Measurements from ENCODE around the gene MTIF2.
"Not testable (repeated sequence)": the region's sequence is repeated elsewhere in the genome, so short reads cannot be mapped to it uniquely, and the experiment has no call there.

The MTIF2 gene, protein sequence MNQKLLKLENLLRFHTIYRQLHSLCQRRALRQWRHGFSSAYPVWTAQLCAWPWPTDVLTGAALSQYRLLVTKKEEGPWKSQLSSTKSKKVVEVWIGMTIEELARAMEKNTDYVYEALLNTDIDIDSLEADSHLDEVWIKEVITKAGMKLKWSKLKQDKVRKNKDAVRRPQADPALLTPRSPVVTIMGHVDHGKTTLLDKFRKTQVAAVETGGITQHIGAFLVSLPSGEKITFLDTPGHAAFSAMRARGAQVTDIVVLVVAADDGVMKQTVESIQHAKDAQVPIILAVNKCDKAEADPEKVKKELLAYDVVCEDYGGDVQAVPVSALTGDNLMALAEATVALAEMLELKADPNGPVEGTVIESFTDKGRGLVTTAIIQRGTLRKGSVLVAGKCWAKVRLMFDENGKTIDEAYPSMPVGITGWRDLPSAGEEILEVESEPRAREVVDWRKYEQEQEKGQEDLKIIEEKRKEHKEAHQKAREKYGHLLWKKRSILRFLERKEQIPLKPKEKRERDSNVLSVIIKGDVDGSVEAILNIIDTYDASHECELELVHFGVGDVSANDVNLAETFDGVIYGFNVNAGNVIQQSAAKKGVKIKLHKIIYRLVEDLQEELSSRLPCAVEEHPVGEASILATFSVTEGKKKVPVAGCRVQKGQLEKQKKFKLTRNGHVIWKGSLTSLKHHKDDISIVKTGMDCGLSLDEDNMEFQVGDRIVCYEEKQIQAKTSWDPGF

DNA sequence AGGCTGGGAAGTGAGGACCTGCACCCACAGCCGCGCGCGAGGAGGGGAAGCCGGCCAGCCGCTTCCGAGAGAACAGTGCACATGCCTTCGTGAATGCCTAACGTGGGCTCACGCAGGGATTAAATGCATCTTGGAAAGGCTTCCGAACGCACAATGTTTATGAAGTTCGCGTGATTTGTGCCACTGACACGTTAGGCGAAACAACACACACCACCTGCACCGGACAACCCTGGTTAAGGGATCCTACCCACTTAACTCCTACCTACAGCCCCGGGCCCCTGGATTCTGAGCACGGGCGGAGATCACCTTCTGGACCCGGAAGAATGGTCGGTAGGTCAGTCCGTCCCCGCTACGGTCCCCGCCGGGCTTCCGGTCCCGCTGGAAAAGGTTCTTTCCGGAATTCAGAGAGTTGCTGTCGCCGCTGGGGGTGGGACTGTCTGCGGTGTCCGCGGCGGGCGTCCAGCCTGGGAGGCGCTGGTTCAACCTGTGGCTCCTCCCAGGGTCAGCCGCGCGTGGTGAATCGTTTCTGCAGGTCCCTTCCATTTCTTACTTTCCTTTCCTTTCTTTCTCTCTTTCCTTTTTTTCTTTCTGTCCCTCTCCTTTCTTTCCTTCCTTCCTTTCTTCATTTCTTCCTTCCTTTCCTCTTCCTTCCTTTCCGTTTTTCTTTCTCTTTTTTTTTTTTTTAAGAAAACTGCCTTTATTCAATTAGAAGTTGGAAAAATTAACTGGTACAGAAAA is at the start of gene MTIF2:
TSS of gene MTIF2 (minus strand) at position 325 of the 738 bp plus-strand sequence. CDS start 5,373 bp downstream, outside the sequence.
- peak; percentile 74 for DNase-seq (ENCODE audit: low read depth)
- H3K4me3 ChIP-seq (ENCODE audit: low read depth, low read length): peak within 1 kb of the TSS; percentile 85

DNA sequence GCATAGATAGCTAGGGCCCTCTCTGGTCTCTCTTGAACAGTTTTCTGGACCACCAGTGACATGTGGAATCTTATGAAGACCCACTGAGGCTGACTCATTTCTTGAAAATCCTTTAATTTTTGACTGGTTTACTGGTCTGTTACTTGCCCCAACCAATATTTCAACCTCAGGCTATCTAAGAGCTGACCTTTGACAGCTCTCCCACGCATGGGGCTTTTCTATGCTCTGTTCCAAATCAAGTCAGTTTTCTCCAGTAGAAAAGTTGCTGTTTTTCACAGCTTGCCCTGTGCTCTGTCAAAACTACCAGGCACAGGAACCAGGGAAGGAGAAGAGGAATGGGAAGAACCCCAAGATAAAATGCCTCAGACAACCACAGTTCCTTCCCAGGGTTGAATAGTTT is 46.0 kb upstream of the MTIF2 start:
- no peak overlapping the region for H3K4me3 ChIP-seq (ENCODE audit: low read depth, low read length)
- DNase-seq (ENCODE audit: low read depth): no peak

DNA sequence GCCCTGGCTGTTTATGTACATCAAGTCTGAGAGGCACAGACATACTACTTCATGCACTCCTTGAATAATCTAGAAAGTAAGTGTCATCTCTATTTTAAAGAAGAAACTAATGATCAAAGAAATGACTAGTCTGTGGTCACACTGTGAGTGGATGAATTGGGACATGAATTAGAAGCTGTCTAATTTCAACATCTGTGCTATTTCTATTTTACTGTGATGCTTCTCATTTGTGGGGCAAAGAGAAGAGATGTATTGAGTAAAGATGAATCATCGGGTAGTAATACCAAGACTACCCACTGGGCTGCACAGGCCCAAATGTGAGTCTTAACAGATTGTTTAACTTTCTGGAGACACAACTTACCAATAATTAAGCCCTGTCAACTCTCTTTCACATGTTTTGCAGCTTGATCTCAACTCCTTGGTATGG is 42.4 kb upstream of the MTIF2 start:
- peak; percentile 31 for DNase-seq (ENCODE audit: low read depth)
- H3K4me3 ChIP-seq (ENCODE audit: low read depth, low read length): no peak overlapping the region

DNA sequence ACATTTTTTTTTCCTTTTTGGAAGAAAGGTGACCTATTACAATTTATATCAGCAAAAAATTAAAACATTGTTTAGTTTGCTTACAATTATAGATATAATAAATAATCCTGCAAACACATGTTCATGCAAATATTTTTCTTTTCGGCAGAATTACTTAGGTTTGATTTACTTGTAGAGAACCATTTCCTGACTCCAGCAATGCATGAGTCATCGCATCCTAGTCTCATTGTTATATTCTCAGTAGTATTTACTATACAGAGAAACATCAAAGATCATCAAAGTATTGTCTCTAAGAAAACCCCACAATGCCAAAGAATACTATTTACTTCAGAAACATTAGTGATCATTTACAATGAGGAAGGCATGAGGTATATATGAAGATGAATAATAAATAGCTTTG is 40.4 kb upstream of the MTIF2 start:
- H3K4me3 ChIP-seq (ENCODE audit: low read depth, low read length): no peak overlapping the region
- peak; percentile 34 for DNase-seq (ENCODE audit: low read depth)

DNA sequence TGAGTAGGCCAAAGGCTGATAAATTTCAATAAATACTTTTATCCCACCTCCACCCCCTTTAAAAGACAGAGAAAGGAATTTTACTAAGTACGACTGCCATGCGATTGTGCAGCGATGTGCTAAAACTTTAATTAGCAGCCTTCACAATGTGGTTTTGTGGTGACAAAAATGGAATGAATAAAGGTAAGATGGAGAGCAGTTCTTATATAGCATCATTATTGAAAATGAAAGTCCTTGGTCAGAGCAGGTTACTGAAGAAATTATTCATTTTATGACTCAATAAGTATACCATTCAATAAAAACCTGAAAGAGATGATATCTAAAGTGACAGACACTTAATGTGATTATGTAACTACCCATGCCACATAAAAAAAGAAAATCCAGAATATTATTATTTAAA is 33.2 kb upstream of the MTIF2 start:
- H3K4me3 ChIP-seq (ENCODE audit: low read depth, low read length): no peak overlapping the region
- no peak for DNase-seq (ENCODE audit: low read depth)

DNA sequence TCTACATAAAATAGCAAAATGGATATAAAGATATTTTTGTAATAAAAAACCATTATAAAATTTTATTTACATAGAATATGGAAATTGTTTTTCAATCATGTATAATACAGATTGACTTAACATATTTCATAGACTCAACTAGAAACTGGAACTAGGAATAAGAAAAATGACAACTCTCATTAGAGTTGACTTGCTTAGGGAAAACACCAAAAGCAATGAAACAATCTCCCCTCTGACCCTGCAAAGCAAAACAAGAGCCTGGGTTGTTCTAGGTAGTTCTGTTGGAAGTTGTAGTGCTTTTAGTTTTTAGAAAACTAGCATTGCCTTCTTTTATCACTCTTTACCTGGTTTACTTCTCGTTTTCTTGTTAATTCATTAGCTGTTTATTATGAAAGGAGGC is 32.2 kb upstream of the MTIF2 start:
- no peak for DNase-seq (ENCODE audit: low read depth)
- H3K4me3 ChIP-seq (ENCODE audit: low read depth, low read length): no peak overlapping the region

DNA sequence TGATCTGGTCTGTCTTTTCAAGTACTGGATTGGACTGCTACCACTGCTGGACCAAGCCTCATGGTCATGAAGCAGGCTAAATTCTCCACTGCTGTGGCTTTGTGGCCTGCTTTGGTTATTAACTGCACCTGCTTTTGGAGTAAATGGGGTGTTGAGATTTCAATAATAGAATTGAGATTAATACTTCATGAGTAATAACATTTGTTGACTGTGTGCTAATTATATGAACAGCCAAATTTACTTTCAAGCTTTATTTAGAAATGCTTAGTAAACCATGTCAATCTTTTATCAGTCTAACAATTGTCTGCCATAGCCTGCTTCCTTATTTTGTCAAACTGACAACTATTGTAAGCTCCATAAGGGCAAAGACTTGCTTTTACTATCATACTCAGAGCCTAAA is 27.4 kb upstream of the MTIF2 start:
- no peak overlapping the region for H3K4me3 ChIP-seq (ENCODE audit: low read depth, low read length)

DNA sequence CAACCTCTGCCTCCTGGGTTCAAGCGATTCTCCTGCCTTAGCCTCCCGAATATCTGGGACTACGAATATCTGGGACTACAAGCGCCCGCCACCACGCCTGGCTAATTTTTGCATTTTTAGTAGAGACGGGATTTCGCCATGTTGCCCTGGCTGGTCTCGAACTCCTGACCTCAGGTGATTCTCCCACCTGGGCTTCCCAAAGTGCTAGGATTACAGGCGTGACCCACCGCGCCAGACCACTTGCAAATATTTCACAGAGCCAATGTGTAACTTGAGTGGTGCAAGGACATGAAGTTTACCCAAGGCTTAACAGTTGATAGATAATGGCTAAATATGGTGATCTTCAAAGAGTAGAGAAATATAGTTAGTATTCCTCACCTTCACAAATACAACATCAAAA is 14.1 kb upstream of the MTIF2 start:
- H3K4me3 ChIP-seq (ENCODE audit: low read depth, low read length): no peak overlapping the region
- no peak for DNase-seq (ENCODE audit: low read depth)

More for the DNA sequence above, 27.4 kb upstream of the MTIF2 start:
- no peak for DNase-seq (ENCODE audit: low read depth)

DNA sequence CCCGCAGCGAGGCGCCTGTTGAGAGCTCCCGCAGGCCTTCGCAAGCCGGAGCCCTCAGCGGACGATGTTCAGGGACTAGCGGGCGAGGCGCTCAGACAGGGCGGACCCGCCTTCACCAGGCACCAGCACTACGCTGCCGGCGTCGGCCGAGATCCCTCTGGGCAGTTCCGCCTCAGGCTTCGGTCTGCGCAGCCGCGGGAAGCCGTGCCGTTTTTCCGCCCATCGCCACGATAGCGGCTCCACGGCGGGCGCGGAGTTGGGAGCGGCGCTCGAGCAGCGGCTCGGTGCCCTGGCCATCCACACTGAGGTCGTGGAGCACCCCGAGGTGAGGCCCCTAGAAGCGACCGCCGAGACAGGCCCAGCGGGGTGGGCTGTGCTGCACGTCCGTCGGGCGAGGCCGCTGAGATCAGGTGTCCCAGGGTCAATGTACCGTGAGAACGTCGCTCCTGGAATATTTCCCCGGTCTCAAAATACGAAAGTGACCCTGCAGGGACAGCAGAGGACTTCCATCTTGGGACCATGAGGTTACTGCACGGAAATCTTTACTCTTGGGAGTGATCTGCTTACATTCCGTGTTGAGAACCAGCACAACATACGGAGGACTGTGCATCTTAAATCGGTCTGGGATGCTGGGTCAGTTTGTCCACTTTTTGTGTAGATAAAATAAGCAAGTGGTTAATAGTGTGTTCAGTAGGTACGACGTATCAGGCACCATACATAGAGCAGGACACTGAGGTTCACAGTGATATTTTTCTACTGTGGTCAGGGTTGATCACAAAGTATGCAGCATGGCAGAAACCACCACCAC is 13.3 kb upstream of the MTIF2 start:
- peak; percentile 55 for DNase-seq (ENCODE audit: low read depth)
- peak overlapping the region; percentile 66 for H3K4me3 ChIP-seq (ENCODE audit: low read depth, low read length)

DNA sequence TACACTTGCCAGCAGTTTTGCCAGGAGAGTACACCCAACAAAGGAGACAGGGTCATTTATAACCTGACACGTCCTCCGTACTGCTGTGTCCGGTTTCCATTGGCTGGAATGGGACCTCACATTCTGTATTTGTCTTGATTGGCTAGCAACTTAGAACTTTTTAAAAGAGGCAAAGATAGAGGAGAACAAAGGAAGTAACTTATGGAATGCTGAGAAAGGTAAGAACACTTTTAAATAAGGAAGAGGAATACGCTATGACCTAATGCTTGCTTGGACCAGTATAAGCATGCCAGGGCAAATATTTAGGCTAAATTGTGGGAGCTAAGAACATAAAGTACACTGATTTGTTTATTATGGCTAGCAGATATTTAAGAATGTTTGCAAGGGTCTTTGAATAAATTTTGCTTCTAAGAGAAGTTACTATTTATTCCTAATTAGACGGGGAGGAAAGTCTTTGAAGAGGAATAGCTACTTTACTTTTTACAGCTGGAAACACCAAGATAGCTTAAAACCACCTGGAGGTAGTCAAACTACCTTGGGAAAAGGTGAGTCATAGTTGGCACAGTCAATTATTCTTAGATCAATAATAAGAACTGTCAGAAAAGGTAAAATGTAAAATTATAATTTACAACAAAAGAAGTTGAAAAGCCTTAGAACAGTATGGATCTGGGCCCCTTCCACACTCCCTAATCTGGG is 12.0 kb upstream of the MTIF2 start:
- not testable (repeated sequence) for H3K4me3 ChIP-seq (ENCODE audit: low read depth, low read length); DNase-seq (ENCODE audit: low read depth)

DNA sequence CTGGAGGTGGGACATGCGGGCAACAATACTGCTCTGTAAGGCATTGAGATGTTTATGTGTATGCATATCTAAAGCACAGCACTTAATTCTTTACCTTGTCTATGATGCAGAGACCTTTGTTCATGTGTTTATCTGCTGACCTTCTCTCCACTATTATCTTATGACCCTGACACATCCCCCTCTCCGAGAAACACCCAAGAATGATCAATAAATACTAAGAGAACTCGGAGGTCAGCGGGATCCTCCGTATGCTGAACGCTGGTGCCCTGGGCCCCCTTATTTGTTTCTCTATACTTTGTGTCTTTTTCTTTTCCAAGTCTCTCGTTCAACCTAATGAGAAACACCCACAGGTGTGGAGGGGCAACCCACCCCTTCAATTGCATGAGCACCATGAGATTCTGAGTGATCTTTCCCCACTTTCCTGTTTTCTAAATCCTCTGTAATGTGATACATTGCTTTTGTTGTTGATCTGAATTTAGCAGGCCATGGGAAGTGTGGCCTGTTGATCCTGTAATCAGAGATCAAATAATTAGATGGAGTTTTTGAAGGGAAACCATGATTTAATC is 10.9 kb upstream of the MTIF2 start:
- not testable (repeated sequence) for H3K4me3 ChIP-seq (ENCODE audit: low read depth, low read length); DNase-seq (ENCODE audit: low read depth)

DNA sequence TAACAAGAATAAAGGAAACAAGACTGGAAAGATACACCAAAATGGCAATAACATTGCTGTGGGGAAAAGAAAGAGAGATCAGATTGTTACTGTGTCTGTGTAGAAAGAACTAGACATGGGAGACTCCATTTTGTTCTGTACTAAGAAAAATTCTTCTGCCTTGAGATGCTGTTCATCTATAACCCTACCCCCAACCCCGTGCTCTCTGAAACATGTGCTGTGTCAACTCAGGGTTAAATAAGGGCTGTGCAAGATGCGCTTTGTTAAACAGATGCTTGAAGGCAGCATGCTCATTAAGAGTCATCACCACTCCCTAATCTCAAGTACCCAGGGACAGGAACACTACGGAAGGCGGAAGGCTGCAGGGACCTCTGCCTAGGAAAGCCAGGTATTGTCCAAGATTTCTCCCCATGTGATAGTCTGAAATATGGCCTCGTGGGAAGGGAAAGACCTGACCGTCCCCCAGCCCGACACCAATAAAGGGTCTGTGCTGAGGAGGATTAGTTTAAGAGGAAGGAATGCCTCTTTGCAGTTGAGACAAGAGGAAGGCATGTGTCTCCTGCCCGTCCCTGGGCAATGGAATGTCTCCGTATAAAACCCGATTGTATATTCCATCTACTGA is 10.3 kb upstream of the MTIF2 start:
- not testable (repeated sequence) for DNase-seq (ENCODE audit: low read depth); H3K4me3 ChIP-seq (ENCODE audit: low read depth, low read length)

DNA sequence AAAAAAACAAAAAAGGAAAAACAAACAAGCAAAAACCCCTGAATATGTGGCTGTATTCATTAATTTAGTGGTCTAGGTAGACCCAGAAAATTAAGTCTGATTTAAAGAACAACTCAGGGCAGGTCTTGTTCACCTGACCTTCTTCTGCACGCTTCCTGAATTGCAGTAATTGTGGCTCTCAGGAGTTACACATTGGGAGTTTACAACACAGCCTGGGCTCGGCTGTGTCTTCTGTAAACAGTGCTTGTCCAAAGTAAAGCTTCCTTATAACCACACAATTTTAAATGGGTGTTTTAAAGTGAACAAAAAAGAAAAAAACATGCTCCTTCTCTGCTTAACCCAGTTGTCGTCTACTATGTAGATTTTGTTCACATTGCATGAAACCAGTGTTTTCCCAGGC is 8.3 kb upstream of the MTIF2 start:
- DNase-seq (ENCODE audit: low read depth): no peak
- no peak overlapping the region for H3K4me3 ChIP-seq (ENCODE audit: low read depth, low read length)

DNA sequence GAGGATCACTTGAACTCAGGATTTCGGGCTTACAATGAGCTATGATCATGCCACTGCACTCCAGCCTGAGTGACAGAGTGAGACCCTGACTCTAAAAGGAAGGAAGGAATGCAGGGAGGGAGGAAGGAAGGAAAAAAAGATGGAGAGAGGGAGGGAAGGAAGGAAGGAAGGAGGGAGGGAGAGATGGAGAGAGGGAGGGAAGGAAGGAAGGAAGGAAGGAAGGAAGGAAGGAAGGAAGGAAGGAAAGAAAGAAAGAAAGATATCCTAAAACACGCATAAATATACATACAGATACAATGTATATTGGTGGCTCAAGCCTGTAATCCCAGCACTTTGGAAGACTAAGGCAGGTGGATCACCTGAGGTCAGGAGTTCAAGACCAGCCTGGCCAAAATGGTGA is 5.3 kb upstream of the MTIF2 start:
- not testable (repeated sequence) for DNase-seq (ENCODE audit: low read depth)

DNA sequence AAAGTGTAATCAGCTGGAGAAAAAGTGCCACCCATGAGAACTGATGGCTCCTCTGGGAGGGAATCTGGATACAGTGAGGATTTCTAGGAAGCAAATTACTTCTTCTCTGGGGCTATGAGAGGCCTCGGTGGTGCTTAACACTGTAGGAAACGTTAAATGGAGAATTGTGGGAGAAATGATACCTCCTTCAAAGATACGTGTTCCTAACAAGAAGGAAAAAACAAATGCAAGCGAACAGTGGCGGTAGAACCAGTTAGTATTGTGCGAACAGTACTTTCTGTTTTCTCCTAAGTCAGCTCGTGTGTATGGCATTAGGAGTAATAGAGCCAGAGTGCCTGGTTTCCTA is 587 bp upstream of the MTIF2 start:
- no peak for DNase-seq (ENCODE audit: low read depth)

More for the DNA sequence above, 5.3 kb upstream of the MTIF2 start:
- H3K4me3 ChIP-seq (ENCODE audit: low read depth, low read length): not testable (repeated sequence)

DNA sequence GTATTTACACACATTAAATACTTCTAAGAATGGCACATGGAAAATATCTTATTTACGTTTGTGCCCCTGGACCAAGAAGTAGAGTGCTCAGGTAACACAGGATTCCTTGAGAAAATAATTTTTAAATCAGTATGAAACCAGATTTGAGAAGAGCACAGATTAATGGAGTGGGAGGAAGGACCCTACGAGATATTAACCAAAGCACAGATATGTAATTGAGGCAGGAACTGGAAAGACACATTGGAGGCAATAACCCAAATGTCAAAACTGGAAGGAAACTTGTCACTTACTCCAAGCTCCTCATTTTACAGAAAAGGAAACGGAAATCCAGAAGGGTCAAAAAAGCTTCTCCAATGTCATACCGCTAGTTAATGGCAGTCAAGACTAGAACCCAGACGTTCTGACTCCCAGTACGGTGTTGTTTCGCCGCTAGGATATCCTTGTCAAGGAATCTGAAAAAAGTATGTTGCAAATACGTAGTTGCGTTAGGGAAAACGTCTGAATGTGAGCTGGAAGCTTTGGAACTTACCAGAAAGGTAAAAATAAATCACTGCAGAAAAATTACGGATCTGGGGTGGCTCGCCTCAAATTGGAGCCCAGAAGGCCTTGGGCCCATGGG is 634 bp downstream of the MTIF2 start:
- no peak for DNase-seq (ENCODE audit: low read depth)
- peak overlapping the region; percentile 85 for H3K4me3 ChIP-seq (ENCODE audit: low read depth, low read length)

More for the DNA sequence above, 587 bp upstream of the MTIF2 start:
- H3K4me3 ChIP-seq (ENCODE audit: low read depth, low read length): peak overlapping the region; percentile 85

DNA sequence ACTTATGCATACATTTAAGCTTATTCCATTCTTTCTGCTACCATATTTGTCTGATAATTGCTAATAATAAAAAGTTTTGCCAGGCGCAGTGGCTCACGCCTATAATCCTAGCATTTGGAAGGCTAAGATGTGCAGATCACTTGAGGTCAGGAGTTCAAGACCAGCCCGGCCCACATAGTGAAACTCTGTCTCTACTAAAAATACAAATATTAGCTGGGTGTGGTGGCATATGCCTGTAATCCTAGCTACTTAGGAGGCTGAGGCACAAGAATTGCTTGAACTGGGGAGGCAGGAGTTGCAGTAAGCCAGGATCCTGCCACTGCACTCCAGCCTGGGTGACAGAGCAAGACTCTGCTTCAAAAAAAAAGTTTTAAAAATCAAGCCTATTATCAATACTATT is 9.4 kb downstream of the MTIF2 start:
- H3K4me3 ChIP-seq (ENCODE audit: low read depth, low read length); DNase-seq (ENCODE audit: low read depth): not testable (repeated sequence)

DNA sequence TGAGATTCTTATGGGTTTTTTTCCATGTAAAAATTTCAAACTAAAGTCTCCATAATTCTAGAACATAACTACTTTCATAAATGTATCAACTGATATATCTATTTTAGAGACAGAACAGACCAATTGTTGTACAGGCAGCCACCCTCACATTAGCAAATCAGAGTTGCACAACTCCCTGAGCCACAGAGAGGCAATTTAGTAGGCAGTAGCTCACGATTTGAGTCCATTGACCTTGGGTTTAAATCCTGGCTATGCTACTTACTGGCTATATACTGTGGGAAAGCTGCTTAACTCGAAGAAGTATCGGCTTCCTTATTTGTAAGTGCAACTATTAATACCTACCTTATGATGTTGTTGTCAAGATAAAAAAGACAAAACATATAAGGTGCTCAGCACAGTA is 16.2 kb downstream of the MTIF2 start:
- H3K4me3 ChIP-seq (ENCODE audit: low read depth, low read length): no peak overlapping the region
- no peak for DNase-seq (ENCODE audit: low read depth)
